Stimulated activated CD4-positive, alpha-beta T cell treated with anti-CD3 and anti-CD28 coated beads, Interleukin-15, amount 100 ng/mL, for 1 hour (primary cell): Measurements from ENCODE around the gene TCEA2.

Source experiments
- DNase-seq, 2 donors: peaks; one replicate each; pipeline ENCODE4 v3.0.0-alpha.2; 2020; ENCODE audit warnings: low read depth in 1 of 2, low spot score in 1 of 2

TCEA2 gene

GRCh38 chr20:64035066-64035932 is 27.7 kb upstream of the TCEA2 start:
- peak in 1 of 2 donors; percentile 17 for DNase-seq

- DNase-seq, result no peak
Observed at GRCh38 chr20:64035933-64036345, 27.1 kb upstream of the TCEA2 start, which contains the start of gene C20orf204. C20orf204 (plus strand) TSS chr20:64036182; CDS start chr20:64036324, 142 bp downstream.

- no peak for DNase-seq
Observed at GRCh38 chr20:64036346-64037198, 26.4 kb upstream of the TCEA2 start.

GRCh38 chr20:64037199-64037497 is 25.9 kb upstream of the TCEA2 start:
- DNase-seq, result no peak

- DNase-seq, result no peak
Observed at GRCh38 chr20:64037498-64038213, 25.3 kb upstream of the TCEA2 start.

GRCh38 chr20:64038224-64038564 is 24.8 kb upstream of the TCEA2 start:
- DNase-seq, result no peak

- DNase-seq, result peak; percentile 60 to 71
Observed at GRCh38 chr20:64038565-64039292, 24.3 kb upstream of the TCEA2 start.

GRCh38 chr20:64039293-64040160 is 23.5 kb upstream of the TCEA2 start:
- DNase-seq, result no peak

GRCh38 chr20:64040231-64041039 is 22.6 kb upstream of the TCEA2 start:
- DNase-seq, result no peak

GRCh38 chr20:64041040-64041780 is 21.8 kb upstream of the TCEA2 start:
- DNase-seq, result no peak

- no peak for DNase-seq
Observed at GRCh38 chr20:64041781-64042053, 21.3 kb upstream of the TCEA2 start.

GRCh38 chr20:64042054-64042781 is 20.8 kb upstream of the TCEA2 start:
- no peak for DNase-seq

- no peak for DNase-seq
Observed at GRCh38 chr20:64043768-64044167, 19.2 kb upstream of the TCEA2 start.

GRCh38 chr20:64044484-64045247 is 18.3 kb upstream of the TCEA2 start:
- no peak for DNase-seq

- DNase-seq, result no peak
Observed at GRCh38 chr20:64045346-64046011, 17.5 kb upstream of the TCEA2 start.

- DNase-seq, result no peak
Observed at GRCh38 chr20:64047046-64047389, 16.0 kb upstream of the TCEA2 start.

- DNase-seq, result no peak
Observed at GRCh38 chr20:64047968-64048401, 15.0 kb upstream of the TCEA2 start.
